Testis (tissue), 2 donors: Measurements from ENCODE around the gene TIMELESS.
"Not testable (repeated sequence)": the region's sequence is repeated elsewhere in the genome, so short reads cannot be mapped to it uniquely, and the experiment has no call there.

Experiments used
- CTCF ChIP-seq, 3 experiments: fragments of 450-650 bp in 2 of 3; fragments of 200-600 bp in 1 of 3; sonication (generic) in 1 of 3; IDR thresholded peaks; one replicate each; pipeline ENCODE4 v1.5.1; 2016 to 2019; ENCODE audit warnings: antibody characterized with exemption in 3 of 3, mild to moderate bottlenecking in 2 of 3, moderate library complexity in 1 of 3
- POLR2A ChIP-seq: fragments of 450-650 bp; IDR thresholded peaks from one replicate; pipeline ENCODE4 v1.6.1; 2017; ENCODE audit warnings: antibody characterized with exemption, mild to moderate bottlenecking, moderate library complexity

- TF ChIP-seq CTCF (IDR thresholded peaks at IDR 0.05); POLR2A: not testable (repeated sequence)
These were observed 49.1 kb upstream of the TIMELESS start for GRCh38 chr12:56498126-56498902.
